BLaER1 treated with 17β-estradiol and CSF1 and Interleukin-3, amounts not matched to agents 10 nM and 100 nM (cell line): ENCODE data around the gene SAT1.
A peak's percentile ranks its signal among the peaks of the same experiment; 100 is the strongest.

Experiments used
- H3K27ac ChIP-seq, 11 experiments: shearing (Covaris generic); formaldehyde crosslinking; 2 replicates each; pipeline ENCODE4 v1.8.1; 2022
- H3K27me3 ChIP-seq, 11 experiments: shearing (Covaris generic); formaldehyde crosslinking; 2 replicates each; pipeline ENCODE4 v1.8.1; 2022
- H3K36me3 ChIP-seq, 11 experiments: shearing (Covaris generic); formaldehyde crosslinking; 2 replicates each; pipeline ENCODE4 v1.8.1; 2022
- H3K4me1 ChIP-seq, 10 experiments: shearing (Covaris generic); formaldehyde crosslinking; 2 replicates each; pipeline ENCODE4 v1.8.1; 2022
- H3K4me2 ChIP-seq, 11 experiments: shearing (Covaris generic); formaldehyde crosslinking; 2 replicates each; pipeline ENCODE4 v1.8.1; 2022
- H3K4me3 ChIP-seq, 10 experiments: shearing (Covaris generic); formaldehyde crosslinking; 2 replicates each; pipeline ENCODE4 v1.8.1; 2022
- H3K9ac ChIP-seq, 11 experiments: shearing (Covaris generic); formaldehyde crosslinking; 2 replicates each; pipeline ENCODE4 v1.8.1; 2022
- H3K9me3 ChIP-seq, 11 experiments: shearing (Covaris generic); formaldehyde crosslinking; replicated peaks in 1 of 11; 2 replicates each; pipeline ENCODE4 v1.8.1; 2022
- H4K20me1 ChIP-seq, 11 experiments: shearing (Covaris generic); formaldehyde crosslinking; 2 replicates each; pipeline ENCODE4 v1.8.1; 2022
- Cebpa-rat ChIP-seq, 11 experiments: shearing (Covaris generic); IDR thresholded peaks; 2 replicates each; pipeline ENCODE4 v1.8.1; 2022

The SAT1 gene

GRCh38 chrX:23783589-23784469 is 856 bp downstream of the SAT1 start:
- TF ChIP-seq Cebpa-rat (IDR thresholded peaks at IDR 0.05) = no peak
- Histone ChIP-seq H3K27ac (peak overlapping the region; percentile 78 to 96 (median 92)), H3K9me3 (peaks cover 6 to 34% (median 13%) of the 10 kb centered on the region in 11 experiments; a peak in 18 of 22 replicates), H3K4me2 (peak overlapping the region; percentile 47 to 84 (median 63)), H3K4me3 (peak overlapping the region; percentile 67 to 79 (median 72)), H3K36me3 (peaks cover 0 to 29% (median 21%) of the 10 kb centered on the region in 11 experiments; a peak in 18 of 22 replicates), H3K27me3 (no peaks in the 10 kb centered on the region), H3K4me1 (peaks cover 0 to 68% (median 35%) of the 10 kb centered on the region in 10 experiments; a peak in 16 of 20 replicates), H3K9ac (peak overlapping the region; percentile 84 to 98 (median 89)), H4K20me1 (peaks cover 0 to 30% (median 8%) of the 10 kb centered on the region in 11 experiments; a peak in 12 of 22 replicates)

- peak overlapping the region; percentile 67 to 79 (median 72) for H3K4me3 ChIP-seq
- no peaks in the 10 kb centered on the region for H3K27me3 ChIP-seq
- peak overlapping the region; percentile 84 to 98 (median 89); a peak in 18 of 22 replicates for H3K9ac ChIP-seq
- H3K9me3 ChIP-seq = peaks cover 6 to 34% (median 13%) of the 10 kb centered on the region in 11 experiments; a peak in 18 of 22 replicates
- H3K27ac ChIP-seq = peak overlapping the region in 9 of 11 experiments; percentile 84 to 96 (median 93); a peak in 19 of 22 replicates
- peak overlapping the region; percentile 47 to 84 (median 63); a peak in 21 of 22 replicates for H3K4me2 ChIP-seq
- TF ChIP-seq Cebpa-rat (IDR thresholded peaks at IDR 0.05) = peak in 9 of 11 experiments; percentile 16 to 91 (median 69); a peak in 13 of 22 replicates
- peaks cover 0 to 30% (median 8%) of the 10 kb centered on the region in 11 experiments; a peak in 12 of 22 replicates for H4K20me1 ChIP-seq
- H3K36me3 ChIP-seq = peaks cover 0 to 29% (median 21%) of the 10 kb centered on the region in 11 experiments; a peak in 18 of 22 replicates
- peaks cover 0 to 68% (median 33%) of the 10 kb centered on the region in 10 experiments; a peak in 17 of 20 replicates for H3K4me1 ChIP-seq
Measured at GRCh38 chrX:23784470-23785331, 1.7 kb downstream of the SAT1 start.

GRCh38 chrX:23785580-23785979 is 2.6 kb downstream of the SAT1 start:
- TF ChIP-seq Cebpa-rat (IDR thresholded peaks at IDR 0.05) = no peak
- H3K4me2 ChIP-seq = peak overlapping the region in 8 of 11 experiments; percentile 50 to 84 (median 64); a peak in 16 of 22 replicates
- peaks cover 6 to 34% (median 13%) of the 10 kb centered on the region in 11 experiments; a peak in 18 of 22 replicates for H3K9me3 ChIP-seq
- H3K27me3 ChIP-seq = no peaks in the 10 kb centered on the region
- H3K9ac ChIP-seq = peak overlapping the region in 5 of 11 experiments; percentile 88 to 98 (median 94); a peak in 9 of 22 replicates
- peaks cover 0 to 29% (median 21%) of the 10 kb centered on the region in 11 experiments; a peak in 18 of 22 replicates for H3K36me3 ChIP-seq
- peaks cover 0 to 30% (median 8%) of the 10 kb centered on the region in 11 experiments; a peak in 12 of 22 replicates for H4K20me1 ChIP-seq
- H3K27ac ChIP-seq = peak overlapping the region in 5 of 11 experiments; percentile 92 to 96 (median 94); a peak in 9 of 22 replicates
- peak overlapping the region in 6 of 10 experiments; percentile 70 to 79 (median 78); a peak in 12 of 20 replicates for H3K4me3 ChIP-seq
- H3K4me1 ChIP-seq = peaks cover 0 to 73% (median 33%) of the 10 kb centered on the region in 10 experiments; a peak in 17 of 20 replicates

- H3K9ac ChIP-seq = peak overlapping the region in 2 of 11 experiments; percentile 94 to 98; a peak in 4 of 22 replicates
- peaks cover 0 to 30% (median 8%) of the 10 kb centered on the region in 11 experiments; a peak in 12 of 22 replicates for H4K20me1 ChIP-seq
- TF ChIP-seq Cebpa-rat (IDR thresholded peaks at IDR 0.05) = no peak
- H3K36me3 ChIP-seq = peaks cover 0 to 29% (median 21%) of the 10 kb centered on the region in 11 experiments; a peak in 18 of 22 replicates
- peaks cover 0 to 65% (median 26%) of the 10 kb centered on the region in 10 experiments; a peak in 17 of 20 replicates for H3K4me1 ChIP-seq
- peak overlapping the region in 3 of 11 experiments; percentile 92 to 95 (median 94); a peak in 4 of 22 replicates for H3K27ac ChIP-seq
- no peaks in the 10 kb centered on the region for H3K27me3 ChIP-seq
- H3K9me3 ChIP-seq = peaks cover 6 to 34% (median 13%) of the 10 kb centered on the region in 11 experiments; a peak in 18 of 22 replicates
- peak overlapping the region in 4 of 11 experiments; percentile 64 to 84 (median 69); a peak in 6 of 22 replicates for H3K4me2 ChIP-seq
- H3K4me3 ChIP-seq = peak overlapping the region in 4 of 10 experiments; percentile 70 to 79 (median 78); a peak in 6 of 20 replicates
Measured at GRCh38 chrX:23786268-23786815, 3.4 kb downstream of the SAT1 start.

- peak overlapping the region in 4 of 11 experiments; percentile 49 to 68 (median 56); a peak in 8 of 22 replicates for H3K27ac ChIP-seq
Measured at GRCh38 chrX:23787745-23788118, 4.8 kb downstream of the SAT1 start.

GRCh38 chrX:23788521-23788920 is 5.5 kb downstream of the SAT1 start:
- Histone ChIP-seq H4K20me1 (peaks cover 0 to 29% (median 8%) of the 10 kb centered on the region in 11 experiments; a peak in 12 of 22 replicates), H3K4me2 (peak overlapping the region in 3 of 11 experiments; percentile 25 to 47 (median 45); a peak in 5 of 22 replicates), H3K4me1 (peaks cover 0 to 62% (median 13%) of the 10 kb centered on the region in 10 experiments; a peak in 16 of 20 replicates), H3K27ac (peak overlapping the region in 5 of 11 experiments; percentile 19 to 68 (median 54); a peak in 9 of 22 replicates), H3K36me3 (peaks cover 0 to 28% (median 21%) of the 10 kb centered on the region in 11 experiments; a peak in 18 of 22 replicates), H3K4me3 (no peak overlapping the region), H3K9me3 (peaks cover 0 to 17% (median 8%) of the 10 kb centered on the region in 11 experiments; a peak in 12 of 22 replicates), H3K9ac (peak overlapping the region in 4 of 11 experiments; percentile 10 to 42 (median 39); a peak in 4 of 22 replicates), H3K27me3 (no peaks in the 10 kb centered on the region)
- TF ChIP-seq Cebpa-rat (IDR thresholded peaks at IDR 0.05) = no peak

More at GRCh38 chrX:23787745-23788118, 4.8 kb downstream of the SAT1 start:
- Histone ChIP-seq H3K9me3 (peaks cover 2 to 25% (median 11%) of the 10 kb centered on the region in 11 experiments; a peak in 18 of 22 replicates), H3K4me2 (peak overlapping the region in 3 of 11 experiments; percentile 25 to 47 (median 45); a peak in 5 of 22 replicates), H4K20me1 (peaks cover 0 to 30% (median 8%) of the 10 kb centered on the region in 11 experiments; a peak in 12 of 22 replicates), H3K4me1 (peaks cover 0 to 54% (median 13%) of the 10 kb centered on the region in 10 experiments; a peak in 16 of 20 replicates), H3K9ac (peak overlapping the region in 4 of 11 experiments; percentile 10 to 42 (median 39); a peak in 2 of 22 replicates), H3K36me3 (peaks cover 0 to 29% (median 21%) of the 10 kb centered on the region in 11 experiments; a peak in 18 of 22 replicates), H3K27me3 (no peaks in the 10 kb centered on the region), H3K4me3 (no peak overlapping the region)
- no peak for TF ChIP-seq Cebpa-rat (IDR thresholded peaks at IDR 0.05)

GRCh38 chrX:23788946-23789345 is 6.0 kb downstream of the SAT1 start:
- no peaks in the 10 kb centered on the region for H3K27me3 ChIP-seq
- peak overlapping the region in 4 of 11 experiments; percentile 27 to 68 (median 53); a peak in 7 of 22 replicates for H3K27ac ChIP-seq
- no peak for TF ChIP-seq Cebpa-rat (IDR thresholded peaks at IDR 0.05)
- peak overlapping the region in 3 of 11 experiments; percentile 25 to 47 (median 45); a peak in 6 of 22 replicates for H3K4me2 ChIP-seq
- peaks cover 0 to 13% (median 4%) of the 10 kb centered on the region in 11 experiments; a peak in 12 of 22 replicates for H3K9me3 ChIP-seq
- H4K20me1 ChIP-seq = peaks cover 0 to 25% (median 8%) of the 10 kb centered on the region in 11 experiments; a peak in 12 of 22 replicates
- H3K4me3 ChIP-seq = no peak overlapping the region
- H3K9ac ChIP-seq = no peak overlapping the region
- H3K36me3 ChIP-seq = peaks cover 0 to 26% (median 20%) of the 10 kb centered on the region in 11 experiments; a peak in 18 of 22 replicates
- peaks cover 0 to 59% (median 13%) of the 10 kb centered on the region in 10 experiments; a peak in 16 of 20 replicates for H3K4me1 ChIP-seq
